Stimulated activated CD4-positive, alpha-beta T cell treated with anti-CD3 and anti-CD28 coated beads, Interleukin-4, amount 100 ng/mL, for 24 hours (primary cell): ENCODE results near the gene PGS1.

Experiments used
- DNase-seq: peaks from one replicate; pipeline ENCODE4 v3.0.0-alpha.2; 2020

Gene PGS1

DNA sequence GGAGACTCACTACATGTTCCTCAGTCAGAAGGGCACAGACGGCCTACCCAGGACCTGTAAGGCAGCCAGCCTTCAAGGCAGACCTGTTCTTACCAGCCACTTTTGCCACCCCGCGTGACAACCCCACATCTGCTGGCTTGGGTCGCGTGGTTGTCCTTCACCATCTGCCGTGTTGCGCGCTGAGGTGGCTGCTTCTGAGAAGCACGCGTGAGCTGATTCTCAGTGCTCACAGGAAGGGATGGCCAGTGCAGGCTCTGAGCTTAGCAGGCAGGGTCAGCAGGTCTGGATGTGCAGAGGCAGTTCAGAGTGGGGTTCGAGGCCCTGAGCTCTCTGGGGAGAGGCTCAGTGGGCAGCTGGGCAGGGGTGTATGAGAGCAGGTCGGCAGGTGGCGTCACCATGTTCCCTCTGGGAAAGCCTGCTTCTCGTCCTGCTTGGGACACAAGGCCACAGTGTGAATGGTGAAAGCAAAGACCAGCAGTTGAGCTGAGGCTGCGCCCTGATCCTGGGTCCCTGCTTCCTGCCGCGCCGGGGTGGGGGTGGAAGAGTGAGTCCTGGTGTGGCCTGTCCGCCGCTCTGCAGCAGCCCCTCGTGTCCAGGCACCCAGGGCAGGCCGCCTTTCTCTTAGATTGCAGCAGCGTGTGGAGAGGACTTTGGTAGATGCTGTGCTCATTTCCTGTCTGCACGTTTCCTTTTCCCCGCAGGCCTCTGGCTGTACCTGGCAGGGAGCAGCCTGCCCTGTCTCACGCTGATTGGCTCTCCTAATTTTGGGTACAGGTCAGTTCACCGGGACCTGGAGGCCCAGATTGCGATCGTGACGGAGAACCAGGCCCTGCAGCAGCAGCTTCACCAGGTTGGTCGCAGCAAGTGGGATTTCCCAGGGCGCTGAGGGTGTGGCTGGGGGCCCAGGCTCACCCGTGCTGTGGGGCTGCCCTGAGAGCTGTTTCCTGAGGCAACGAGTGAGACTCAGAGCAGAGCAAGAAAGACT, 36.0 kb downstream of the PGS1 start:
- DNase-seq = peak; percentile 61

DNA sequence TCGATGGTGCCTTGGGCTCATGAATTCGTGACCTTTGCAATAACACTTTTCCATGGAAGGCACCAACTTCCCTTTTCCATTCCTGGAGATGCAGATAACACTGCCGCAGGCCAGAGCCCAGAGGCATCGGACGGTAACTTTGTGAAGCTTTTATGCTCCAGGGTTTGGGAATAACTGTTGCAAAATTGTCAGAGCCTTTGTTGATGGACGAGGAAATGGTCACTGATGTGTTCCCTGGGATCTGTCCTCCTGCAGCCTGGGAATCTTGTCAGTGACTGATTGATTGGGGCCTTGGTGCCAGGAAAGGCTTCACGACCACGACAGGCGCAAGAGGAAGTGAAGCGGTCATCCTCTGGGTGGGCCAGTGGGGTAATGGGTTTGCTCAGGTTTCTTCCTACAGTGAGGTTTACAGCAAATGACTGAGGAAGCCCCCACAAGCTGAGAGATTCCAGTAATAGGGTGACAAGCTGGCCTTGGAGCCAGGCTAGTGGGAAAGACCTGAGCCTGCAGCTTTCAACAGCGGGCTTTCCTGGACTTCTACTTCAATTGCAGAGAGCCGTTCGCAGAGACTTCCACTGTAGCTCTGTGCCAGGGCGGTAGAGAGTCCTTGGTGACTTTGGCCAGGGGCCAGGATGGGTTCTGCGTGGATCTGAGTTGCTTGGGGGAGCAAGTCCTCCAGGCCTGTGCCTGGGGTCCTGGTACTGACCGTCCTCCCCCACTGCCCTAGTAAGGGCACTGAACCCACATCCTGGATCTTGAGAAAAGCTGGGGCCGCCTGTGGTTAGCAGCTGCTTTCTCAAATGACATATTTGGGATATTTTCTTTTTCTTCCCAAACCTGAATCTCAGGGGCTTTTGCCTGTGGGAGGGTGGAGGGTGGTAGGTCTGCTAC, 37.6 kb downstream of the PGS1 start:
- no peak for DNase-seq

DNA sequence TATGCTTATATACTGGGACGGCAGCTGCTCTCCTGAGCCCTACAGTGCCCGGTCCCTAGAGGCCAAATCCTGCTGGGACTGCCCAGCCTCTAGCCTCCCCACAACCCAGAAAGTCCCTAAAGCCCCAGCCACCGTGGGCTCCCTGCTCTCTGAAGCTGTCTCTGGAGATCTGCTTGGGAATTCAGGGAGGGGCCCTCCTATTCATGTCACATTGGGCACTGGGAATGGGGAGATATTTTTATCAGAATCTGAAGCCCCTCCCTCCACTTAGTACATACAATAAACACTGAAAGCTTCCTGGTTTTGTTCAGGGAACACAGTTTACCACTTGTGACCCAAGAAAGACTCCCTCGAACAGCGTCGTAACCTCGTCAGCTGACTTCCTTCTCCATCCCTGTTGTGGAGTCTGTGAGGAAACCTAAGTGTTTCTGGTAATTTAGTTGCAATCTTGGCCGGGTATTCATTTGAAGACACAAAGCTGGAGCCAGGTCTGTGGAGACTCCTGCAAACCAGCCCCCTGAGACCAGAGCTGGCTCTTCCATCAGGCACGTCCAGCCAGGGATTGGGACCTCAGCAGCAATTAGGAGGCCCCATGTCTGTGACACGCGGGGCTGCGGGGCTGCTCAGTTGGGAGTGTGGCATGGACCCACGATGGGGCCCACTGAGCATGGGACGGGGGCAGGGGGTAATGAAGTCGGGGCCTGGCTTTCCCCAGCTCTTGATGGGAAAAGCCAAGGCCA, 38.5 kb downstream of the PGS1 start:
- no peak for DNase-seq

- DNase-seq = no peak
Observed at GRCh38 chr17:78417531-78417909, 39.1 kb downstream of the PGS1 start.

DNA sequence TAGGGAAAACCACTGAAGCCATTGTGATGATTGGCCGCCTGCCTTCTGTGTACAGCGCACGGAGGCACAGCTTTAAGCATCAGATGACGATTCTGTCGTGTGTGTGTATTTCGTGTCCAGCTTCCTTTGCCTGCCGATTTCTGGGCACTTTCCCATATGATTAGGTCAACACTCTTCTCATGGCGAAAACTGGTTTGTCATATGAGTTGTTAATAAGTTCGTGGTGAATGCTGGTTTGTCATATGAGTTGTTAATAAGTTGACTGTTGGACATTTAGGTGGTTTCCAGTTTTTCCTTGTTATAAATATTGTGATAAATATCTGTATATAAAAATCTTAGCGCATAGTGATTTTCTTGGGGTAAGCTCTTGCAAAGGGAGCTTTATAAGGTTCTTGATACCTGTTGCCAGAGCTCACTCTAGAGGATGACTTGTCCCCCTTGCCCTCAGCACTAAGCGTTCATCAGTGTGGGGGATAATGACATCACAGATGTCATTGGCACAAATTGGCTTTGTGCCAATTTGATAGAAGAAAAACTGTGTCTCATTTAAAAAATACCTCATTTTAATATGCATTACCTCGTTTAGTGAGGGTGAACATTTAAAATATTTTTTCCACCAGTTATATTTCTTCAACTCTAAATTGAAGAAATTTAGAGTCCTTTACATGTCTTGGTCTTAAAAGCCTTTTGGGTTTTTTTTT, 40.0 kb downstream of the PGS1 start:
- DNase-seq = no peak

DNA sequence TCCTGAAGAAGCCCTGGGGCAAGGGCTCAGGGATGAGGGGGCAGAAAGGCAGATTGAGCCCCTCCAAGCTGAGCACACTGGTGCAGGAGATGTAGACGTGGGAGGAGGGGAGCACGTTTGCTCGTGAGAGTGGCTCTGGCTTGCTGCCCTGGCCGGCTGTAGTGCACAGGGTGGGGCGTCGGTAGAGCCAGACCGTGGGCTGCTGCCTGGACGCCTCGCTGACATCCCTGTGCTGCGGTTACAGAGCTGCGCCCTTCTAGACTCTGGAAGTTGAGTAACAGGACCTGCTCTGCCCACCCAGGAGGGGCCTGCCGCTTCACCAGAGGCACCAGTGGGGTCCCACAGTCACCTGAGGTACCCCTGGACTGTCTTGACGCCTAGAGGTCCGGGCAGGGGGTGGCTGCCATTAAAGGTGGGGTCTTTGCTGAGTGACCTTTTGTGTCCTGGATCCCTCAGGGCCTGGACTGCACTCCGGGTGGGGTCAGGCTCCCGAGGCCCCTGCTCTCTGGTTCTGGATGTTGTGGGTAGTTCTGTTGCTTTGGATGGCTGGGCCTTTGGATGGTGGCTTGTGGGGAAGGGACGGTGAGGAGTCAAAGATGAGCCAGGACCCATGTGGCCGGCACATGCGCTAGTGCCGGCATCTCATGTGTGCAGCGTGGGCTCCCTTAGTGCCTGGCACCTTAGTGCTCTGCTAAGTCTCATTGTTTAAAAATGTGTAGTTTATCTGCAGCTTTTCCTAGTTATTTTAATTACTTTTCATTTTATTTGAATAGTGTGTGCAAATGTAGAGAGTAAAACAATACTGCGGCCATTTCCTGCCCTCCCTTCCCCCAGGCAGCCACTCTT, 41.7 kb downstream of the PGS1 start:
- no peak for DNase-seq

- no peak for DNase-seq
Observed at GRCh38 chr17:78421084-78421533, 42.7 kb downstream of the PGS1 start.

- peak; percentile 79 for DNase-seq
Observed at GRCh38 chr17:78421534-78422266, 43.3 kb downstream of the PGS1 start.

- no peak for DNase-seq
Observed at GRCh38 chr17:78422267-78422605, 43.8 kb downstream of the PGS1 start.

DNA sequence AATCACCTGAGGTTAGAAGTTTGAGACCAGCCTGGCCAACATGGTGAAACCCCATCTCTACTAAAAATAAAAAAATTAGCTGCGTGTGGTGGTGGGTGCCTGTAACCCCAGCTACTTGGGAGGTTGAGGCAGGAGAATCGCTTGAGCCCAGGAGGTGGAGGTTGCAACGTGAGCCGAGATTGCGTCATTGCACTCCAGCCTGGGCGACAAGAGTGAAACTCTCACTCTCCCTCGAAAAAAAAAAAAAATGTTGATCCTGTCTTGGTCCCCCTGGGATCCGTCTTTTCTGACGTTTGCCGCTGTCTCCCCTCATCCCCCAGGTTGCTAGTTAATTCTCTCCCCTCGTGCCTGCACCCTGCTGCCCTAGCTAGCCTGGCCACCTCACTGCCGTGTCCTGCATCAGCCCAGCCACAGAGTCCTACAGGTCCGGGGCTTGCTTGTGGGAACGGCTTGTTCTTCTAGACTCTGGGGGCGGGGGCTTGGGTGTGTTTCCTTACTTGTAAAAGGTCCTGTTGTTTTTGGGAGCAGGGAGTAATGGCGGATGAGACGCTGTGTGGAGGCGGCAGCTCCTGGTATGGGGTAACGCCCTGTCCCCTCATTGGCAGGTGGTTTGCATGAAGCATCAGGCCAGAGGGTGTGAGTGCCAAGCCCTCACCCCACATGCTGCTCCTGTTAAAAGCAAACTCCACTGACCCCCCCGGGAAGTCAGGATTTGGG, 44.6 kb downstream of the PGS1 start:
- DNase-seq = no peak

- DNase-seq = no peak
Observed at GRCh38 chr17:78423961-78424675, 45.7 kb downstream of the PGS1 start.

- DNase-seq = no peak
Observed at GRCh38 chr17:78425429-78425828, 47.0 kb downstream of the PGS1 start.

DNA sequence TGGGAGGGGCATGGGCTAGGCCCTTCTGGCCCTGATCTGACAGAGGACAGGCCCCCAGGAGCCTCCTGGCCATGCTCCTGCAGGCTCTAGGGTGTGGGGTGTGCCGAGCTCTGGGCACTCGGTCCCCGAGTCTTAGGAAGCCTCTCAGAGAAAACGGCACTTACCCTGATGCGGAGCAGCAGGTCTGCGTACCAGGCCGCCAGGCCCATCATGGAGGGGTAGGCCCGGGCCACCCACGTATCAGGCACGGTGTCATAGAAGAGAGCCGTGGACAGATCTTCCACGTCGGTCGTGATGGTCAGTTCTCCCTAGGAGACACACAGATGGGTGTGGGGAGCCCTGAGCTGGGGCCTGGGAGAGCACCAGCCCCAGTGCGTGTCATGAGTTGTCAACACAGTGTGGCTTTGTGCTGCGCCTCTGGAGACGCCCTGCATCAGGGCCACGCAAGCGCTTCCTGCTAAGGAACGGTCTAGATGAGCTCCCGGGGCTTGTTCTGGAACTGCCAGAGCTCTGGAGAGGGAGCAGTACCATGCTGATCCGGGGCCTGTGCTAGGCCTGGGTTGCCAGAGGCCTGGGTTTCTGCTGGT, 47.9 kb downstream of the PGS1 start:
- DNase-seq = no peak

DNA sequence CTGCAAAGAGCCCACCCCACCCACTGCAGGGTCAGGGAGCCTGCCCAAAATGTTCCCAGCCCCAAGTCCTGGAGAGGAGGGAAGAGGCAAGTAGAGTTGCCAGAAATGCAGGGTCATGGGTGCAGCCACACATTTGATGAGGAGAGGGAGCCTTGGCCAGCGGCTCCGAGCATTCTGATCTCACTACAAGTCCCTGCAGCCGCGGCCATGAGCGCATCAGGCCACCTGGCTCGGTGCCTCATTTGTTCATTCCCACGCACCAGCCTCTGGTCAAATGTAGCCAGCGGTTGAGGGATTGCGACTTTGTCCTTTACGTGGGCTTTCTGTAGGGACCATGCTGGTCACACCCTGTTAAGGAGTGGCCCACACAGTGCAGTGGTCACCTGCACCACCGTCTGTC, 48.7 kb downstream of the PGS1 start:
- DNase-seq = no peak

DNA sequence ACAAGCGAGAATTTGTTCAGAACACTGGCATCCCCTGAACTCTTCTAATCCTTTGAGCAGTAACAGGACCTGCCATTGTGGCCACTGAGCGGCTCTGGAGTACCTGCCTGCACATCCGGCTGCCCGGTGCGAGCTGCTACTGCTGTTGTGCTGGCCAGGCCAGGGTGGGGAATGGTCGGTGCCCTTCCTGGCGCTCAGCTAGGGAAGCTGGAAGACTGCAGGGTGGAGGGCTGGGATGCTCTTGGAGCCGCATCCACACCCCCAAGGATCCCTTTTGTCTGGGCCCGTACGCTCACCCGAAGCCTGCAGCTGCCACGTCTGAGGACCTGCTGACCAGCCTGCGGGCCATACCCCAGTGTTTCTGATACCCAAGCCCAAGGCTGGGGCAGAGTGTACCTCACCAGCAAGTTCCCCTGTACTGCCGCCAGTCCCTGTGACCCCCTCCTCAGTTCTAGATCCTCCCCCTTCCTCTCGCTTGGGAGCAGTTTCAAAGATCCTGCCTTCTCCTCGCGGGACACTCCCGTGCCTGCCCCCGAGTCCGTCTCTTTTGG, 49.7 kb downstream of the PGS1 start:
- DNase-seq = no peak

DNA sequence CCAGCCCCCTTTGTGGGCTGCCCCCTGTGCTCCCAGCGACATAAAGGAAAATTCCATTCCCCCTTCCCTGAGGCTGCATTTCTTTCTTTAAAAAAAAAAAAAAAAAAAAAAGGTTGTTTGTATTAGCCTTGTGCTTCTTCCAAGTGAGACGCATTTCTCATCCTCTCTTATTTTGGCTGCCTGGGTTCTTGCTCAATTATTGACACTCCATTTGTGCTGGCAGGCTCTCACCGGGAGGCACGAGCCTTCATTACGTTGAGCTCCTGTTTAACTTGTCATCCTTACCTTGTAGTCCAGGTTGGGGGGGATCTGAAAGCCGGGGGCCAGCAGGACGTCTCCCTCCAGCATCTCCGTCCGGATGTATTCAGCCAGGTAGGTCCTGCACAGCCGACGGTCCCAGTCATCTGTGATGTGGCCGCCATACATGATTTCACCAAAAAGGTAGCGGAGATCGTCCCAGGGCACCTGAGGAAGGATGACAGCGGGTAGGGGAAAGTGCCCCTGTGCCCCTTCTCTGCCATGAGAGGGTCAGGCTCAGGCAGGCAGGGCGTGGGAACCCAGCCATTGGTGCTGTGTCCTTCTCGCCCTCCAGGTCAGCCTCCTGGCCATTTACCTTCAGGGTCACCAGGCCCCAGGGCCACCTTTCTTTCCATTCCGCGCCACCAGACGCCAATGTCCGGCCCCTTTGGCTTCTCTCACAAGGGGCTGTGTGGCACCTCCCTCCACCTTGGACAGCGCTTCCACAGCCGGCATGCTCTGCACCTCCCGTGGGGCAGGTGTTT, 50.6 kb downstream of the PGS1 start:
- DNase-seq = no peak

- no peak for DNase-seq
Observed at GRCh38 chr17:78429618-78429995, 51.2 kb downstream of the PGS1 start.
